Measurements from ENCODE around the gene JAZF1.

The JAZF1 gene

GRCh38 chr7:28132959-28133870, 47.4 kb downstream of the JAZF1 start:
- in situ Hi-C loops (cut with HindIII; ENCODE audit: low sequenced_read_pairs), result no loop called here
- DNase-seq (ENCODE audit: low read depth, low spot score), result no peak
- H3K4me3 ChIP-seq (ENCODE audit: low read depth, low read length), result no peak overlapping the region
- TF ChIP-seq, protein P1, sequence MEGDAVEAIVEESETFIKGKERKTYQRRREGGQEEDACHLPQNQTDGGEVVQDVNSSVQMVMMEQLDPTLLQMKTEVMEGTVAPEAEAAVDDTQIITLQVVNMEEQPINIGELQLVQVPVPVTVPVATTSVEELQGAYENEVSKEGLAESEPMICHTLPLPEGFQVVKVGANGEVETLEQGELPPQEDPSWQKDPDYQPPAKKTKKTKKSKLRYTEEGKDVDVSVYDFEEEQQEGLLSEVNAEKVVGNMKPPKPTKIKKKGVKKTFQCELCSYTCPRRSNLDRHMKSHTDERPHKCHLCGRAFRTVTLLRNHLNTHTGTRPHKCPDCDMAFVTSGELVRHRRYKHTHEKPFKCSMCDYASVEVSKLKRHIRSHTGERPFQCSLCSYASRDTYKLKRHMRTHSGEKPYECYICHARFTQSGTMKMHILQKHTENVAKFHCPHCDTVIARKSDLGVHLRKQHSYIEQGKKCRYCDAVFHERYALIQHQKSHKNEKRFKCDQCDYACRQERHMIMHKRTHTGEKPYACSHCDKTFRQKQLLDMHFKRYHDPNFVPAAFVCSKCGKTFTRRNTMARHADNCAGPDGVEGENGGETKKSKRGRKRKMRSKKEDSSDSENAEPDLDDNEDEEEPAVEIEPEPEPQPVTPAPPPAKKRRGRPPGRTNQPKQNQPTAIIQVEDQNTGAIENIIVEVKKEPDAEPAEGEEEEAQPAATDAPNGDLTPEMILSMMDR (IDR thresholded peaks at IDR 0.05; ENCODE audit: low read depth, low read length), result no peak

DNA sequence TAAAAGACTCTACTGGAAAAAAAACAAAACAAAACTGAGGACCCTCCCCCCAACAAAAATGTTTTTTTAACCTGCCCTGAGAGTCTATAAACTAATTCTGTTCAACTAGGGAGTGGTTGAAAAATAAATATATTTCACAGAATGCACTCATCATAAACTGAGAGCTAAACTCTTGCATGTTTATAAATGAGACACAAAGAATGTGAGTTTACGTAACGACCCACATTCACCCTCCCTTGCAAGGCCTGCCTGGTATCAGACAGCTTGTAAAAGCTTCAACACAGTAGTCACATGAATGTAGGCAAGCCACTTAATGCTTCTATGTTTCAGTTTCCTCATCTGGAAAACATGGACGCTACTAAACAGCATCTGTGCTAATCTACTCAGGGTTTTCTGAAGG, 50.3 kb downstream of the JAZF1 start:
- DNase-seq (ENCODE audit: low read depth, low spot score), result peak; percentile 39
- no peak overlapping the region for H3K4me3 ChIP-seq (ENCODE audit: low read depth, low read length)
- TF ChIP-seq, protein P1 (IDR thresholded peaks at IDR 0.05; ENCODE audit: low read depth, low read length), result no peak
- in situ Hi-C loops (cut with HindIII; ENCODE audit: low sequenced_read_pairs), result no loop called here

GRCh38 chr7:28128608-28129007, 52.0 kb downstream of the JAZF1 start:
- TF ChIP-seq, protein P1 (IDR thresholded peaks at IDR 0.05; ENCODE audit: low read depth, low read length), result no peak
- no peak overlapping the region for H3K4me3 ChIP-seq (ENCODE audit: low read depth, low read length)
- in situ Hi-C loops (cut with HindIII; ENCODE audit: low sequenced_read_pairs), result no loop called here
- DNase-seq (ENCODE audit: low read depth, low spot score), result peak; percentile 69

GRCh38 chr7:28126410-28127041, 54.1 kb downstream of the JAZF1 start:
- TF ChIP-seq, protein P1 (IDR thresholded peaks at IDR 0.05; ENCODE audit: low read depth, low read length), result no peak
- no peak for DNase-seq (ENCODE audit: low read depth, low spot score)
- in situ Hi-C loops (cut with HindIII; ENCODE audit: low sequenced_read_pairs), result no loop called here
- H3K4me3 ChIP-seq (ENCODE audit: low read depth, low read length), result no peak overlapping the region

- in situ Hi-C loops (cut with HindIII; ENCODE audit: low sequenced_read_pairs), result no loop called here
Observed at GRCh38 chr7:28125431-28126409, 54.9 kb downstream of the JAZF1 start.

More at GRCh38 chr7:28125431-28126409, 54.9 kb downstream of the JAZF1 start:
- no peak for DNase-seq (ENCODE audit: low read depth, low spot score)
- H3K4me3 ChIP-seq (ENCODE audit: low read depth, low read length), result no peak overlapping the region
- TF ChIP-seq, protein P1 (IDR thresholded peaks at IDR 0.05; ENCODE audit: low read depth, low read length), result no peak
